PFSK-1 (cell line): ENCODE measurements around the gene DDX17.

Experiments
- POLR2AphosphoS5 ChIP-seq: IDR thresholded peaks from 2 replicates; pipeline ENCODE4 v1.6.1; 2012; ENCODE audit warnings: low read depth, mild to moderate bottlenecking, control low read depth, low read length, moderate library complexity
- REST ChIP-seq, 2 experiments: IDR thresholded peaks; 2 replicates each; pipeline versions ENCODE4 v1.6.1 to v1.8.0; 2011 to 2012; ENCODE audit warnings: low read depth in 2 of 2, low read length in 2 of 2, control low read depth in 1 of 2, inconsistent platforms in 1 of 2, mild to moderate bottlenecking in 1 of 2, moderate library complexity in 1 of 2; ENCODE audit not compliant: insufficient read depth in 1 of 2
- TAF1 ChIP-seq: IDR thresholded peaks from 2 replicates; pipeline ENCODE4 v1.6.1; 2012; ENCODE audit warnings: low read length, control low read depth, borderline replicate concordance; ENCODE audit not compliant: insufficient read depth

GRCh38 chr22:38487946-38488345 lies 18.2 kb downstream of the DDX17 start:
- TF ChIP-seq REST (IDR thresholded peaks at IDR 0.05; ENCODE audit: insufficient read depth in 1 of 2, low read depth in 2 of 2, low read length in 2 of 2) (no peak), POLR2AphosphoS5 (peak; percentile 39; the same call in 1 of the 2 replicates), TAF1 (no peak)
